GM12878 (cell line): ENCODE results near the gene LEPR. TPM values are rescaled to one million over a fixed set of nuclear protein-coding genes. Genes with fewer than 3 reads are reported as not detected.

Source experiments
- ATAC-seq: fragments of 200-7000 bp; cut with Tn5 transposase; 3 replicates; pipeline ENCODE4 v1.9.1; 2020; ENCODE audit warnings: mild to moderate bottlenecking, moderate library complexity
- BruUV-seq: library from RNA; stranded (reverse); fragments of 400-500 nt; replicated peaks from 2 replicates; lab custom pipeline; 2021; lab: Mats Ljungman, UMichigan
- CTCF ChIA-PET: fragments of 300-600 bp; sonication (Branson Sonifier 250); formaldehyde crosslinking; extraction: SDS; loops from one replicate; lab custom pipeline; 2021; ENCODE audit warnings: inconsistent platforms; lab: Yijun Ruan, JAX
- POLR2A ChIA-PET: fragments of 350-600 bp; formaldehyde crosslinking; extraction: SDS; loops from one replicate; lab custom pipeline; 2021; ENCODE audit warnings: inconsistent platforms; lab: Charles Lee
- RAD21 ChIA-PET: fragments of 300-600 bp; sonication (Branson Sonifier 250); formaldehyde crosslinking; loops from one replicate; lab custom pipeline; 2023; ENCODE audit warnings: antibody characterized with exemption; ENCODE audit not compliant: unreplicated experiment; lab: Charles Lee
- SMC1A ChIA-PET: fragments of 300-600 bp; sonication (Branson Sonifier 250); formaldehyde crosslinking; loops from one replicate; lab custom pipeline; 2023; ENCODE audit not compliant: unreplicated experiment, uncharacterized antibody; lab: Charles Lee
- DNase-seq: peaks from one replicate; pipeline ENCODE4 v3.0.0-alpha.2; 2011; ENCODE audit warnings: low read depth, low spot score
- FAIRE-seq: peaks from 3 replicates; lab custom pipeline; 2011; peaks lifted over from hg19 to GRCh38; lab: Jason Lieb, UNC
- H2AFZ ChIP-seq: 2 replicates; pipeline ENCODE4 v1.6.0; 2011; ENCODE audit warnings: low read depth, low read length, control low read depth; ENCODE audit not compliant: control insufficient read depth
- H3K27ac ChIP-seq: 2 replicates; pipeline ENCODE4 v1.5.1; 2011; ENCODE audit warnings: control low read depth; ENCODE audit not compliant: control insufficient read depth, insufficient read depth
- H3K27me3 ChIP-seq, 2 experiments: replicated peaks in 1 of 2; 2 replicates each; pipeline versions ENCODE4 v1.6.0 to v1.6.1; 2011; ENCODE audit warnings: low read length in 1 of 2; ENCODE audit not compliant: control insufficient read depth in 2 of 2, insufficient read depth in 2 of 2
- H3K36me3 ChIP-seq, 2 experiments: 2 replicates each; pipeline ENCODE4 v1.5.1; 2011; ENCODE audit warnings: low read length in 1 of 2; ENCODE audit not compliant: control insufficient read depth in 2 of 2, insufficient read depth in 2 of 2
- H3K4me1 ChIP-seq: 2 replicates; pipeline ENCODE4 v1.6.1; 2011; ENCODE audit warnings: mild to moderate bottlenecking, low read length, moderate library complexity, mixed read lengths; ENCODE audit not compliant: control insufficient read depth, insufficient read depth
- H3K4me2 ChIP-seq: 2 replicates; pipeline ENCODE4 v1.6.0; 2011; ENCODE audit warnings: control low read depth; ENCODE audit not compliant: control insufficient read depth, insufficient read depth
- H3K4me3 ChIP-seq: fragments of 200-600 bp; sonication (generic); 2 replicates; pipeline ENCODE4 v1.5.1; 2016
- H3K79me2 ChIP-seq: 2 replicates; pipeline ENCODE4 v1.6.0; 2011; ENCODE audit warnings: low read length; ENCODE audit not compliant: control insufficient read depth, insufficient read depth
- H3K9ac ChIP-seq: 2 replicates; pipeline ENCODE4 v1.8.0; 2011; ENCODE audit warnings: low read length, control low read depth, mixed read lengths; ENCODE audit not compliant: control insufficient read depth, insufficient read depth
- H3K9me3 ChIP-seq: replicated peaks from 3 replicates; pipeline ENCODE4 v1.5.1; 2011; ENCODE audit warnings: mild to moderate bottlenecking, low read length; ENCODE audit not compliant: control insufficient read depth, insufficient read depth
- H4K20me1 ChIP-seq: 2 replicates; pipeline ENCODE4 v1.6.0; 2011; ENCODE audit not compliant: control insufficient read depth, insufficient read depth
- BCLAF1 ChIP-seq: fragments of 450-650 bp; IDR thresholded peaks from 2 replicates; pipeline ENCODE4 v1.6.1; 2017; ENCODE audit warnings: antibody characterized with exemption, mild to moderate bottlenecking, moderate library complexity
- BHLHE40 ChIP-seq, 2 experiments: fragments of 450-650 bp in 1 of 2; IDR thresholded peaks; 2 replicates each; pipeline ENCODE4 v1.6.1; 2011 to 2017; ENCODE audit warnings: low read depth in 2 of 2, borderline replicate concordance in 1 of 2, improper control_type of control experiment in 1 of 2, low read length in 1 of 2, mild to moderate bottlenecking in 1 of 2
- ZNF384 ChIP-seq: IDR thresholded peaks from 2 replicates; pipeline ENCODE4 v1.6.1; 2012; ENCODE audit warnings: low read depth, mild to moderate bottlenecking, low read length, improper control_type of control experiment, borderline replicate concordance
- WGBS: methylation state at CpG from one replicate; pipeline ENCODE4 v1.1.6; 2016; ENCODE audit warnings: low lambda C conversion rate; ENCODE audit not compliant: insufficient replicate concordance, insufficient coverage; ENCODE audit errors: missing lambda C conversion rate; 5-methylcytosine and 5-hydroxymethylcytosine counted together
- in situ Hi-C: fragments of 300-500 bp; cut with MboI; formaldehyde crosslinking; loops from 9 replicates; pipeline ENCODE4 v1.14.3; 2018; ENCODE audit warnings: mixed read lengths
- intact Hi-C: fragments of 100-400 bp; cut with micrococcal nuclease; formaldehyde crosslinking; loops from one replicate; pipeline ENCODE4 v1.14.2; 2022; ENCODE audit not compliant: unreplicated experiment
- polyA plus RNA-seq, 11 experiments: library from polyadenylated mRNA; depleted of rRNA in 4 of 11; unstranded in 6 of 11; stranded (reverse) in 5 of 11; fragments of >200 nt; fragmentation: Nextera tagmentation in 4 of 11; fragmentation: Illumina TruSeq in 1 of 11; extraction: Ambion mirVana in 4 of 11; extraction: Trizol in 1 of 11; gene quantifications; 1 replicate in 1 of 11; 2 replicates in 10 of 11; pipeline versions ENCODE4 v1.2.1 to v1.2.3, GENCODE V29; 2011 to 2016; ENCODE audit warnings: inconsistent platforms in 2 of 11, missing spikeins in 2 of 11, low read depth in 1 of 11
- total RNA-seq, 4 experiments: library from RNA; depleted of rRNA in 3 of 4; stranded (reverse); fragments of >200 nt in 3 of 4; fragmentation: Illumina TruSeq in 1 of 4; extraction: Trizol in 1 of 4; gene quantifications; 2 replicates each; pipeline versions ENCODE4 v1.2.1 to v1.2.3, GENCODE V29; 2013 to 2021
- TF ChIP-seq, protein P1 (sequence below): fragments of 450-650 bp; formaldehyde crosslinking; IDR thresholded peaks from 2 replicates; pipeline ENCODE4 v1.4.0; 2022; ENCODE audit warnings: mild to moderate bottlenecking, moderate library complexity

Gene LEPR
- total and polyA plus RNA-seq, 10 of the 15 experiments (the other 5 are each of a cell fraction or from before 2014, with no cell fraction given) = 0.49 to 3.7 (median 1.2) TPM

DNA sequence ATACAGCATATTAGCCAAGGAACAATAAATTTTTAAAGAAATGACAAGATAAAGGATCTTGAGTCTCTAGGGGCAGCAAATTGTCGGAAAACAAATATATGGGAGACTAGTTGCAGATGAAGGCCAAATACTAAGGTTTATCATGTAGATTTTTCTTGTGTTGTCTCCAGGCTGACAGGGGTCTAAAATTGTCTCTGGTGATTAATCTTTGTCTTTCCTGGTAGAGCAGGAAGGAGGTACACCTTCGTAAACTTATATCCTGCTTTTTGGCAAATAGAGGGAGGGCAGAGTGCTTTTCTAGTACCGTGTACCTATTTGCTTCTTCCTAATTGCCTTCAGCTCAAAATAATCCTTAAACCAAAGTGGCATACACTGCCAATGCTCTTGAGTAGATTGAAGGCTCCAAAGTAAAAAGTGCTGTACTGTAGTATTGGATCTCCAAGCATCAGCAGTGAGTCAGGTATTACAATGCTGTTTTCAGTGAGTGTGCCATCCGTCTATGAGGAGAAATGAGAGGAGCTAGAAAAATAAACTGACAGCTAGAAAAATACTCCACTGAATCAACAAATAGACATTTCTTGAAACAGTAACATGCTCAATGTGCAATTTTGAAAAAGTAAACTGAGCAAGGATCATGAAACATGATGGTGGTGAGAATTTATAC, 1.8 kb upstream of the LEPR start:
- ChIA-PET CTCF (interaction anchor here (0.9 to 4.2 kb wide), 5 partner anchors 10 to 41 kb away, joined by 3 to 41 read pairs (median 3); no protein-coding TSS in a partner anchor), SMC1A (interaction anchor here (0.7 to 1.7 kb wide), 9 partner anchors 10 to 753 kb away, joined by 3 to 7 read pairs (median 3); no protein-coding TSS in a partner anchor), POLR2A (interaction anchor here (1.1 to 1.3 kb wide), 2 partner anchors 11 to 238 kb away, joined by 3 to 4 read pairs; no protein-coding TSS in a partner anchor), RAD21 (no interaction called here)
- Histone ChIP-seq H3K79me2 (peaks cover 30% of the 10 kb centered on the region), H3K27me3 (no peaks in the 10 kb centered on the region), H3K36me3 (no peaks in the 10 kb centered on the region), H3K4me2 (no peak overlapping the region; the same call in 1 of the 2 replicates), H2AFZ (peak overlapping the region; percentile 100), H3K4me3 (no peak overlapping the region), H3K4me1 (peaks cover 6% of the 10 kb centered on the region), H3K9ac (no peak overlapping the region), H3K27ac (no peak overlapping the region), H4K20me1 (no peaks in the 10 kb centered on the region), H3K9me3 (no peaks in the 10 kb centered on the region; the same call in 2 of the 3 replicates)
- intact Hi-C loops (no loop called here), in situ Hi-C loops (no loop called here)
- DNase-seq (no peak), FAIRE-seq (no peak), ATAC-seq (no peak)
- 97% methylated on average over 4 of the region's 4 CpGs for WGBS
- no peak for TF ChIP-seq BHLHE40 (IDR thresholded peaks at IDR 0.05; ENCODE audit: borderline replicate concordance in 1 of 2, low read depth in 2 of 2, low read length in 1 of 2)
- TF ChIP-seq BCLAF1 = no peak
- TF ChIP-seq ZNF384 = no peak
- TF ChIP-seq, protein P1, sequence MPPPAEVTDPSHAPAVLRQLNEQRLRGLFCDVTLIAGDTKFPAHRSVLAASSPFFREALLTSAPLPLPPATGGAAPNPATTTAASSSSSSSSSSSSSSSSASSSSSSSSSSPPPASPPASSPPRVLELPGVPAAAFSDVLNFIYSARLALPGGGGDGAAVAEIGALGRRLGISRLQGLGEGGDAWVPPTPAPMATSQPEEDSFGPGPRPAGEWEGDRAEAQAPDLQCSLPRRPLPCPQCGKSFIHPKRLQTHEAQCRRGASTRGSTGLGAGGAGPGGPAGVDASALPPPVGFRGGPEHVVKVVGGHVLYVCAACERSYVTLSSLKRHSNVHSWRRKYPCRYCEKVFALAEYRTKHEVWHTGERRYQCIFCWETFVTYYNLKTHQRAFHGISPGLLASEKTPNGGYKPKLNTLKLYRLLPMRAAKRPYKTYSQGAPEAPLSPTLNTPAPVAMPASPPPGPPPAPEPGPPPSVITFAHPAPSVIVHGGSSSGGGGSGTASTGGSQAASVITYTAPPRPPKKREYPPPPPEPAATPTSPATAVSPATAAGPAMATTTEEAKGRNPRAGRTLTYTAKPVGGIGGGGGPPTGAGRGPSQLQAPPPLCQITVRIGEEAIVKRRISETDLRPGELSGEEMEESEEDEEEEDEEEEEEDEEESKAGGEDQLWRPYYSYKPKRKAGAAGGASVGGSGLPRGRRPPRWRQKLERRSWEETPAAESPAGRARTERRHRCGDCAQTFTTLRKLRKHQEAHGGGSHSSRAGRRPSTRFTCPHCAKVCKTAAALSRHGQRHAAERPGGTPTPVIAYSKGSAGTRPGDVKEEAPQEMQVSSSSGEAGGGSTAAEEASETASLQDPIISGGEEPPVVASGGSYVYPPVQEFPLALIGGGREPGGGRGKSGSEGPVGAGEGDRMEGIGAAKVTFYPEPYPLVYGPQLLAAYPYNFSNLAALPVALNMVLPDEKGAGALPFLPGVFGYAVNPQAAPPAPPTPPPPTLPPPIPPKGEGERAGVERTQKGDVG (CRISPR knock-in tag) = no peak
- BruUV-seq = no TSS peak
